ENCODE measurements around the gene CDH8.

Gene CDH8

DNA sequence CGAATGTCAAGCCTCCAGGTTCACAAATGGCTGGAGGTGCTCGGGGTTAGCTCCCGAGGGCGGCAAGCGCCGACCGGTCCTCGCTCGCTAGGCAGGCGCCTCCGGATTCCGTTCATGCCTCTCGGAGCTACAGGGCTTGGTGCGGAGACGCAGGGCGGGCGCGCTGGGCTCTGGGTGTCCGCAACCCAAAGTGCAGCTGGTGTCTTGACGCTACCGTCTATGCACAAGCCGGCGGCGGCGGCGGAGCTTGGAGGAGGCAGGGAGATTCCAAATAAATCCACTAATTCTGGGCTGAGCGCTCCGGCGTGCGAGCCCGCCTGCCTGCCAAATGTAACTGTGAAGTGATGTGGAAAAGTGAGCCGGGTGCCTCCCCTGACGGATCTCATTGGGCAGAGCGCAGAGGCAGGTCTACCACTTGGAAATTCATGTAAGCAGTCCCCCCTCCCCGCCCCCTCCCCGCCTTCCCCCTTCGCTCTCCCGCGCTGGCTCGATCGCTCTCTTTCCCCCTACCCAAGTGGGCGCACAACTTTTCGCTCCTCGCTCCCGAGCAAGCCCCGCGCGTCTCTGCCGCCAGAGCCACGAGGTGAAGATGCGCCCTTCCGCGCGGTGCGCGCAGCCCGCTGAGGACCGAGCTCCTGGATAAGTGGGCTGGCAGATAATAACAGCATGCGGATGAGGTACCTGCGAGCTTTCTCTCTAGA, at the start of gene CDH8:
TSS of gene CDH8 (minus strand) at position 338 of the 701 bp plus-strand sequence. CDS start 15,035 bp downstream, outside the sequence.
- no peak within 1 kb of the TSS for H3K27ac ChIP-seq (ENCODE audit: low read depth, low read length)
- no peaks in the 10 kb centered on the region for H3K79me2 ChIP-seq (ENCODE audit: control insufficient read depth, low read length)
- no peak within 1 kb of the TSS for H3K4me3 ChIP-seq (ENCODE audit: low read length)
- no peaks in the 10 kb centered on the region for H3K27me3 ChIP-seq (ENCODE audit: control insufficient read depth, low read length)
- H3K9me3 ChIP-seq (ENCODE audit: control insufficient read depth, insufficient read depth, low read length): no peaks in the 10 kb centered on the region; the same call in 1 of the 2 replicates
- H3K9me2 ChIP-seq (replicated peaks; ENCODE audit: control insufficient read depth, low read length): no peaks in the 10 kb centered on the region
- H3K36me3 ChIP-seq (ENCODE audit: control insufficient read depth, low read length): no peaks in the 10 kb centered on the region
- no peaks in the 10 kb centered on the region for H3K4me1 ChIP-seq (ENCODE audit: control insufficient read depth, low read length)
- H3K4me2 ChIP-seq (ENCODE audit: low read length): no peak within 1 kb of the TSS
- no peaks in the 10 kb centered on the region for H3F3A ChIP-seq (ENCODE audit: control insufficient read depth, insufficient read depth)
- no peak for TF ChIP-seq EZH2phosphoT487 (IDR thresholded peaks at IDR 0.05; ENCODE audit: borderline replicate concordance, low read length)
- TF ChIP-seq, protein P1, sequence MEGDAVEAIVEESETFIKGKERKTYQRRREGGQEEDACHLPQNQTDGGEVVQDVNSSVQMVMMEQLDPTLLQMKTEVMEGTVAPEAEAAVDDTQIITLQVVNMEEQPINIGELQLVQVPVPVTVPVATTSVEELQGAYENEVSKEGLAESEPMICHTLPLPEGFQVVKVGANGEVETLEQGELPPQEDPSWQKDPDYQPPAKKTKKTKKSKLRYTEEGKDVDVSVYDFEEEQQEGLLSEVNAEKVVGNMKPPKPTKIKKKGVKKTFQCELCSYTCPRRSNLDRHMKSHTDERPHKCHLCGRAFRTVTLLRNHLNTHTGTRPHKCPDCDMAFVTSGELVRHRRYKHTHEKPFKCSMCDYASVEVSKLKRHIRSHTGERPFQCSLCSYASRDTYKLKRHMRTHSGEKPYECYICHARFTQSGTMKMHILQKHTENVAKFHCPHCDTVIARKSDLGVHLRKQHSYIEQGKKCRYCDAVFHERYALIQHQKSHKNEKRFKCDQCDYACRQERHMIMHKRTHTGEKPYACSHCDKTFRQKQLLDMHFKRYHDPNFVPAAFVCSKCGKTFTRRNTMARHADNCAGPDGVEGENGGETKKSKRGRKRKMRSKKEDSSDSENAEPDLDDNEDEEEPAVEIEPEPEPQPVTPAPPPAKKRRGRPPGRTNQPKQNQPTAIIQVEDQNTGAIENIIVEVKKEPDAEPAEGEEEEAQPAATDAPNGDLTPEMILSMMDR (IDR thresholded peaks at IDR 0.05; ENCODE audit: low read depth, low read length, poor library complexity, severe bottlenecking): no peak
- no peaks in the 10 kb centered on the region for H4K20me1 ChIP-seq (ENCODE audit: control insufficient read depth, insufficient read depth, low read depth, low read length)

DNA sequence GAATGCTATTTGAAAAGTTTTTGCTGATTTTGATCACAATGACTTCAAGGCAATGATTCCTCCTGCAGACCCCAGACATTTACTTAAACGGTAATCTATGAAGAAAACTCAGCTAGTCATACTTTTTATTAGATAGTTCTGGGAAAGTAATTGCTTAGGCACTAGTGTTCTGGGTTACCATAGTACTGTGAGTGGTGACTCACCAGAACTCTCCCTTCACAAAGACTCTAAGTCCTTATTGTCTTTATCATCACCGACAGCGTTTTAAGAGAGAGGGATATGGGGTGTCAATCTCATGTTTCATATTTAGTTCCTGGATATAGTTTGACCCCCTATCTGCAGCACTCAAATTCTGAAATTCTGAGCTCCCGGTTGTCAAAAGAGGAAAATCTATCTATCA, 43.0 kb upstream of the CDH8 start:
- no peaks in the 10 kb centered on the region for H3K9me2 ChIP-seq (replicated peaks; ENCODE audit: control insufficient read depth, low read length)
- H3K4me2 ChIP-seq (ENCODE audit: low read length): no peak overlapping the region
- H3K27me3 ChIP-seq (ENCODE audit: control insufficient read depth, low read length): no peaks in the 10 kb centered on the region
- no peaks in the 10 kb centered on the region for H4K20me1 ChIP-seq (ENCODE audit: control insufficient read depth, insufficient read depth, low read depth, low read length)
- no peak overlapping the region for H3K4me3 ChIP-seq (ENCODE audit: low read length)
- H3F3A ChIP-seq (ENCODE audit: control insufficient read depth, insufficient read depth): no peaks in the 10 kb centered on the region
- no peaks in the 10 kb centered on the region for H3K9me3 ChIP-seq (ENCODE audit: control insufficient read depth, insufficient read depth, low read length)
- no peak overlapping the region for H3K27ac ChIP-seq (ENCODE audit: low read depth, low read length)
- no peaks in the 10 kb centered on the region for H3K36me3 ChIP-seq (ENCODE audit: control insufficient read depth, low read length)
- H3K79me2 ChIP-seq (ENCODE audit: control insufficient read depth, low read length): no peaks in the 10 kb centered on the region
- TF ChIP-seq EZH2phosphoT487 (IDR thresholded peaks at IDR 0.05; ENCODE audit: borderline replicate concordance, low read length): no peak
- TF ChIP-seq, protein P1 (IDR thresholded peaks at IDR 0.05; ENCODE audit: low read depth, low read length, poor library complexity, severe bottlenecking): no peak
- H3K4me1 ChIP-seq (ENCODE audit: control insufficient read depth, low read length): no peaks in the 10 kb centered on the region

- TF ChIP-seq EZH2phosphoT487 (IDR thresholded peaks at IDR 0.05; ENCODE audit: borderline replicate concordance, low read length): no peak
- TF ChIP-seq, protein P1 (IDR thresholded peaks at IDR 0.05; ENCODE audit: low read depth, low read length, poor library complexity, severe bottlenecking): peak; percentile 20
- Histone ChIP-seq H3F3A (ENCODE audit: control insufficient read depth, insufficient read depth) (no peaks in the 10 kb centered on the region), H3K36me3 (ENCODE audit: control insufficient read depth, low read length) (no peaks in the 10 kb centered on the region), H3K4me3 (ENCODE audit: low read length) (no peak overlapping the region), H3K4me2 (ENCODE audit: low read length) (no peak overlapping the region), H4K20me1 (ENCODE audit: control insufficient read depth, insufficient read depth, low read depth, low read length) (no peaks in the 10 kb centered on the region), H3K4me1 (ENCODE audit: control insufficient read depth, low read length) (no peaks in the 10 kb centered on the region), H3K27ac (ENCODE audit: low read depth, low read length) (no peak overlapping the region), H3K9me2 (replicated peaks; ENCODE audit: control insufficient read depth, low read length) (no peaks in the 10 kb centered on the region), H3K9me3 (ENCODE audit: control insufficient read depth, insufficient read depth, low read length) (no peaks in the 10 kb centered on the region), H3K27me3 (ENCODE audit: control insufficient read depth, low read length) (no peaks in the 10 kb centered on the region), H3K79me2 (ENCODE audit: control insufficient read depth, low read length) (no peaks in the 10 kb centered on the region)
These were observed 41.8 kb upstream of the CDH8 start for GRCh38 chr16:62077998-62078397.

All from DOHH2 (cell line).